SK-N-SH treated with all-trans-retinoic acid at 6 μM for 48 hours (cell line): ENCODE results near the gene USP17L29.
"Not testable (repeated sequence)": the region's sequence is repeated elsewhere in the genome, so short reads cannot be mapped to it uniquely, and the experiment has no call there.

Experiments used
- BACH2 ChIP-seq: fragments of 250-450 bp; sonication (Bioruptor Pico); IDR thresholded peaks from 2 replicates; pipeline ENCODE4 v1.9.0; 2021; ENCODE audit warnings: mild to moderate bottlenecking, borderline replicate concordance
- GLIS3 ChIP-seq: fragments of 250-450 bp; sonication (Bioruptor Pico); IDR thresholded peaks from 2 replicates; pipeline ENCODE4 v1.5.0; 2020; ENCODE audit warnings: mild to moderate bottlenecking, moderate library complexity
- RARB ChIP-seq: fragments of 250-450 bp; sonication (Bioruptor Pico); IDR thresholded peaks from 2 replicates; pipeline ENCODE4 v1.8.0; 2021; ENCODE audit warnings: mild to moderate bottlenecking, moderate library complexity
- SNAI2 ChIP-seq: fragments of 250-450 bp; sonication (Bioruptor Pico); IDR thresholded peaks from 2 replicates; pipeline ENCODE4 v1.5.0; 2020; ENCODE audit warnings: mild to moderate bottlenecking, moderate library complexity
- TCF4 ChIP-seq: fragments of 250-450 bp; sonication (Bioruptor Pico); IDR thresholded peaks from 2 replicates; pipeline ENCODE4 v1.8.0; 2021; ENCODE audit warnings: mild to moderate bottlenecking, moderate library complexity, borderline replicate concordance
- TOX ChIP-seq: fragments of 250-450 bp; sonication (Bioruptor Pico); IDR thresholded peaks from 2 replicates; pipeline ENCODE4 v1.8.0; 2021; ENCODE audit warnings: mild to moderate bottlenecking, moderate library complexity, borderline replicate concordance
- ZC3H10 ChIP-seq: fragments of 250-450 bp; sonication (Bioruptor Pico); IDR thresholded peaks from 2 replicates; pipeline ENCODE4 v1.5.1; 2021; ENCODE audit warnings: mild to moderate bottlenecking, moderate library complexity
- ZFP3 ChIP-seq: fragments of 250-450 bp; sonication (Bioruptor Pico); IDR thresholded peaks from 2 replicates; pipeline ENCODE4 v1.5.0; 2020; ENCODE audit warnings: mild to moderate bottlenecking, moderate library complexity
- ZNF565 ChIP-seq: fragments of 450-650 bp; formaldehyde crosslinking; conservative IDR thresholded peaks from 2 replicates; pipeline ENCODE4 v1.5.0; 2020; ENCODE audit warnings: low read depth, mild to moderate bottlenecking, moderate library complexity
- TF ChIP-seq, protein P1 (sequence below): fragments of 250-450 bp; sonication (Bioruptor Pico); IDR thresholded peaks from 2 replicates; pipeline ENCODE4 v1.5.0; 2020; ENCODE audit warnings: mild to moderate bottlenecking, moderate library complexity

DNA sequence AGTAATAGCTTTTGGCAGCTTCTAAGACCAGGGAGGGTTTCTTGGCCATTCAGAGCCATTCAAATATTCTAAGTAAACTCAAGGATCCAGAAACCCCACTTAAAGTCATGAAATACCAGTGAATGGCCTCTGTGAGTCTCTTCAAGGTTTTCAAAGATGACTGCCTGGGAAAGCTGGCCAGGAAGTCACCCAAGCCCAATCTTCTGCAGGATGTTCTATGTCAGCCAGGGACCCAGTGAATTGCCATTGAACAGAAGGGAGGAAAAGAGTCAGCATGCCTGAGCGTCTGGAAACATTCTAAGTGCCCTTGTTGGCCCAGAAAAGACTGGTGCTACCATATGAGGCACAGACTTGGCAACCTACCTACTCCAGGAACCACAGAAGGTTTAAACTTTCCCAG is 26.4 kb downstream of the USP17L29 start:
- not testable (repeated sequence) for TF ChIP-seq RARB (CRISPR knock-in tag); ZFP3 (CRISPR knock-in tag); TCF4; TOX; ZNF565 (CRISPR knock-in tag); GLIS3 (CRISPR knock-in tag); BACH2; ZC3H10; SNAI2 (CRISPR knock-in tag)
- TF ChIP-seq, protein P1, sequence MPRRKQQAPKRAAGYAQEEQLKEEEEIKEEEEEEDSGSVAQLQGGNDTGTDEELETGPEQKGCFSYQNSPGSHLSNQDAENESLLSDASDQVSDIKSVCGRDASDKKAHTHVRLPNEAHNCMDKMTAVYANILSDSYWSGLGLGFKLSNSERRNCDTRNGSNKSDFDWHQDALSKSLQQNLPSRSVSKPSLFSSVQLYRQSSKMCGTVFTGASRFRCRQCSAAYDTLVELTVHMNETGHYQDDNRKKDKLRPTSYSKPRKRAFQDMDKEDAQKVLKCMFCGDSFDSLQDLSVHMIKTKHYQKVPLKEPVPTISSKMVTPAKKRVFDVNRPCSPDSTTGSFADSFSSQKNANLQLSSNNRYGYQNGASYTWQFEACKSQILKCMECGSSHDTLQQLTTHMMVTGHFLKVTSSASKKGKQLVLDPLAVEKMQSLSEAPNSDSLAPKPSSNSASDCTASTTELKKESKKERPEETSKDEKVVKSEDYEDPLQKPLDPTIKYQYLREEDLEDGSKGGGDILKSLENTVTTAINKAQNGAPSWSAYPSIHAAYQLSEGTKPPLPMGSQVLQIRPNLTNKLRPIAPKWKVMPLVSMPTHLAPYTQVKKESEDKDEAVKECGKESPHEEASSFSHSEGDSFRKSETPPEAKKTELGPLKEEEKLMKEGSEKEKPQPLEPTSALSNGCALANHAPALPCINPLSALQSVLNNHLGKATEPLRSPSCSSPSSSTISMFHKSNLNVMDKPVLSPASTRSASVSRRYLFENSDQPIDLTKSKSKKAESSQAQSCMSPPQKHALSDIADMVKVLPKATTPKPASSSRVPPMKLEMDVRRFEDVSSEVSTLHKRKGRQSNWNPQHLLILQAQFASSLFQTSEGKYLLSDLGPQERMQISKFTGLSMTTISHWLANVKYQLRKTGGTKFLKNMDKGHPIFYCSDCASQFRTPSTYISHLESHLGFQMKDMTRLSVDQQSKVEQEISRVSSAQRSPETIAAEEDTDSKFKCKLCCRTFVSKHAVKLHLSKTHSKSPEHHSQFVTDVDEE = not testable (repeated sequence)
